ENCODE data around the gene SEZ6. TPM values are rescaled to one million over a fixed set of nuclear protein-coding genes. Genes with fewer than 3 reads are reported as not detected.

SEZ6 gene
- total RNA-seq, 1 experiment from 2014 or later: not detected

DNA sequence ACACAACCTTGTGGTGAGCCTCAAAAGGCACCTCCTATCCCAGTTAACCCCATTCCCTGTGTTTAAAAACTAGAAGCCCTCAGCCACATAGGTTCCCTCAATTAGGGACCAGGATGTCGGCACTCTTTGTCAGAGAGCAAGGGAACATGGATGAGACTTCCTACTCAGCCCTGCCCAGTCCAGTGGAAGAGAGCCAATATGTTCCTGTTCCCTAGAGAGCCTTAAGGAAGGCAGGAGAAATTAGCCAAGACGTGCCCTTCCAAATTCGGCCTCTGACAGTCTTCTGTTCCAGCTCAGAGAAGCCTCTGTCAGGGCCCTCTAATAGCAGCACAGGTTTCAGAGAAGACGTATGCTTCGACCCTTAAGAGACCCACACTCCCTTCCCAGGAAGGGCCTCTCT lies 88.4 kb downstream of the SEZ6 start:
- no TSS peak for BruUV-seq (replicated peaks)
- H3K9me3 Mint-ChIP-seq (ENCODE audit: low read depth, unreplicated experiment): peaks cover 6% of the 10 kb centered on the region
- intact Hi-C loops (cut with micrococcal nuclease; ENCODE audit: unreplicated experiment): no loop called here
- peaks cover 44% of the 10 kb centered on the region for H3K36me3 Mint-ChIP-seq (ENCODE audit: insufficient read depth, unreplicated experiment)
- TF ChIP-seq, protein P1, sequence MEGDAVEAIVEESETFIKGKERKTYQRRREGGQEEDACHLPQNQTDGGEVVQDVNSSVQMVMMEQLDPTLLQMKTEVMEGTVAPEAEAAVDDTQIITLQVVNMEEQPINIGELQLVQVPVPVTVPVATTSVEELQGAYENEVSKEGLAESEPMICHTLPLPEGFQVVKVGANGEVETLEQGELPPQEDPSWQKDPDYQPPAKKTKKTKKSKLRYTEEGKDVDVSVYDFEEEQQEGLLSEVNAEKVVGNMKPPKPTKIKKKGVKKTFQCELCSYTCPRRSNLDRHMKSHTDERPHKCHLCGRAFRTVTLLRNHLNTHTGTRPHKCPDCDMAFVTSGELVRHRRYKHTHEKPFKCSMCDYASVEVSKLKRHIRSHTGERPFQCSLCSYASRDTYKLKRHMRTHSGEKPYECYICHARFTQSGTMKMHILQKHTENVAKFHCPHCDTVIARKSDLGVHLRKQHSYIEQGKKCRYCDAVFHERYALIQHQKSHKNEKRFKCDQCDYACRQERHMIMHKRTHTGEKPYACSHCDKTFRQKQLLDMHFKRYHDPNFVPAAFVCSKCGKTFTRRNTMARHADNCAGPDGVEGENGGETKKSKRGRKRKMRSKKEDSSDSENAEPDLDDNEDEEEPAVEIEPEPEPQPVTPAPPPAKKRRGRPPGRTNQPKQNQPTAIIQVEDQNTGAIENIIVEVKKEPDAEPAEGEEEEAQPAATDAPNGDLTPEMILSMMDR (IDR thresholded peaks at IDR 0.05; ENCODE audit: unreplicated experiment): no peak
- H3K4me1 Mint-ChIP-seq (ENCODE audit: low read depth, unreplicated experiment): peaks cover 7% of the 10 kb centered on the region
- H3K27me3 Mint-ChIP-seq (ENCODE audit: unreplicated experiment): no peaks in the 10 kb centered on the region
- no peak overlapping the region for H3K4me3 Mint-ChIP-seq (ENCODE audit: low read depth, unreplicated experiment)
- H3K27ac Mint-ChIP-seq (ENCODE audit: unreplicated experiment): no peak overlapping the region
- DNase-seq: no peak
- CTCF ChIA-PET: interaction anchor here (0.9 to 1.1 kb wide), 2 partner anchors 20 to 191 kb away, joined by 3 to 8 read pairs; no protein-coding TSS in a partner anchor

GRCh38 chr17:28917029-28917428 lies 88.8 kb downstream of the SEZ6 start:
- Mint-ChIP-seq H3K27me3 (ENCODE audit: unreplicated experiment) (no peaks in the 10 kb centered on the region), H3K9me3 (ENCODE audit: low read depth, unreplicated experiment) (peaks cover 6% of the 10 kb centered on the region), H3K4me1 (ENCODE audit: low read depth, unreplicated experiment) (peaks cover 7% of the 10 kb centered on the region), H3K36me3 (ENCODE audit: insufficient read depth, unreplicated experiment) (peaks cover 48% of the 10 kb centered on the region), H3K27ac (ENCODE audit: unreplicated experiment) (no peak overlapping the region), H3K4me3 (ENCODE audit: low read depth, unreplicated experiment) (no peak overlapping the region)
- no TSS peak for BruUV-seq (replicated peaks)
- TF ChIP-seq, protein P1 (IDR thresholded peaks at IDR 0.05; ENCODE audit: unreplicated experiment): no peak
- no peak for DNase-seq
- intact Hi-C loops (cut with micrococcal nuclease; ENCODE audit: unreplicated experiment): no loop called here
- CTCF ChIA-PET: interaction anchor here (0.9 to 1.1 kb wide), 3 partner anchors 20 to 190 kb away, joined by 3 to 8 read pairs (median 3); no protein-coding TSS in a partner anchor

DNA sequence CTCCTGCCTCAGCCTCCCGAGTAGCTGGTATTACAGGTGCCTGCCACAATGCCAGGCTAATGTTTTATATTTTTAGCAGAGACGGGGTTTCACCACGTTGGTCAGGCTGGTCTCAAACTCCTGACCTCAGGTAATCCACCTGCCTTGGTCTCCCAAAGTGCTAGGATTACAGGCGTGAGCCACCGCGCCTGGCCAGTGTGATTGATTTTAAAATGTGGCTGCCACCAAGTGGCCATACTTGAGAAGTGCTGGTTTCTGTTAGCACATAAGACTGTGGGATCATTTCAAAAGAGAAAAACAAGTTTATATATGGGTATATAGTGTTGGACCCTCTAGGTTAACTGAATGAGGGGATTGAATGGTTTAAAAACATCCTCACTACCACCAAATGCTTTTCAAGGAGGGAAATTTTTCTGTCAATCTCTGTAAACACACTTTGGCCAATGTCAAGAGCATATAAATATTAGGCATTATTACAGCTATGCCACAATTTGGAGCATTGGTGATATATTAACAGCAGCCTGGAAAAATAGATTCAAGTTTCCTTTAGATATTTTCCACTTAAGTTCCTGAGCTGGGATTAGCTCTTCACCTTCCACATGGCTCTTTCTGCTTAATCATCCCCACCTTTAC lies 89.4 kb downstream of the SEZ6 start:
- H3K36me3 Mint-ChIP-seq (ENCODE audit: insufficient read depth, unreplicated experiment): peaks cover 48% of the 10 kb centered on the region
- CTCF ChIA-PET: interaction anchor here (0.9 to 1.1 kb wide), 3 partner anchors 21 to 189 kb away, joined by 3 to 8 read pairs (median 3); no protein-coding TSS in a partner anchor
- intact Hi-C loops (cut with micrococcal nuclease; ENCODE audit: unreplicated experiment): no loop called here

DNA sequence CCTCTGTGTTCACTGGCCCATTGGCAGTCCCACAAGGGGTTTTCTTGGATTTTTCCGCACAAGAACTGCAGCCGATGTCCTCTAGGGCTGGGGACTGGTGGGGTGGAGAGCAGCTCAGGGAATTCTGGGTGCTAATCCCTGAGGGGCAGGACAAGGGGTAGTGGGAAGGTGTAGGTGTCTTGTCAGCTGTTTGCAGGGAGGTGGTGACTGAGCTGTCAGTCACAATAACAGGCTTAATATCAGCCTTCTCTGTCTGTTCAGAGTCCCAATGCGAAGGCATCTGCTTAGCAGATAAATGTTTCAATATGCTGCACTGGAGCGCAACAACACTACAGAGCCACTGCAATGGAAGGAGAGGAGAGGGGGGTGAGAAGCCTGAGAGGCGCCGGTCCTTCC lies 92.9 kb downstream of the SEZ6 start:
- CTCF ChIA-PET: no interaction called here
- H3K27ac Mint-ChIP-seq (ENCODE audit: unreplicated experiment): peak overlapping the region; percentile 16
- H3K4me3 Mint-ChIP-seq (ENCODE audit: low read depth, unreplicated experiment): no peak overlapping the region
- peaks cover 7% of the 10 kb centered on the region for H3K4me1 Mint-ChIP-seq (ENCODE audit: low read depth, unreplicated experiment)
- intact Hi-C loops (cut with micrococcal nuclease; ENCODE audit: unreplicated experiment): no loop called here
- TF ChIP-seq, protein P1 (IDR thresholded peaks at IDR 0.05; ENCODE audit: unreplicated experiment): no peak
- H3K9me3 Mint-ChIP-seq (ENCODE audit: low read depth, unreplicated experiment): peaks cover 6% of the 10 kb centered on the region
- DNase-seq: no peak
- peaks cover 49% of the 10 kb centered on the region for H3K36me3 Mint-ChIP-seq (ENCODE audit: insufficient read depth, unreplicated experiment)
- TSS peak; percentile 23 for BruUV-seq (replicated peaks)
- no peaks in the 10 kb centered on the region for H3K27me3 Mint-ChIP-seq (ENCODE audit: unreplicated experiment)

More for the DNA sequence above, 89.4 kb downstream of the SEZ6 start:
- BruUV-seq (replicated peaks): no TSS peak
- DNase-seq: peak; percentile 46
- peaks cover 7% of the 10 kb centered on the region for H3K4me1 Mint-ChIP-seq (ENCODE audit: low read depth, unreplicated experiment)
- H3K27me3 Mint-ChIP-seq (ENCODE audit: unreplicated experiment): no peaks in the 10 kb centered on the region
- H3K27ac Mint-ChIP-seq (ENCODE audit: unreplicated experiment): no peak overlapping the region
- TF ChIP-seq, protein P1 (IDR thresholded peaks at IDR 0.05; ENCODE audit: unreplicated experiment): peak; percentile 60
- H3K9me3 Mint-ChIP-seq (ENCODE audit: low read depth, unreplicated experiment): peaks cover 6% of the 10 kb centered on the region
- no peak overlapping the region for H3K4me3 Mint-ChIP-seq (ENCODE audit: low read depth, unreplicated experiment)
